ENCODE results near the gene JARID2.

Gene JARID2

GRCh38 chr6:15398633-15399275 lies 152.9 kb downstream of the JARID2 start:
- Histone ChIP-seq H3K4me3 (ENCODE audit: insufficient read depth, low read length, poor library complexity, severe bottlenecking) (no peak overlapping the region), H3K79me2 (ENCODE audit: insufficient read depth, low read length) (no peaks in the 10 kb centered on the region), H3K9me3 (ENCODE audit: insufficient read depth, low read length) (no peaks in the 10 kb centered on the region), H3K27me3 (ENCODE audit: low read length) (no peaks in the 10 kb centered on the region), H3K9ac (ENCODE audit: low read length) (no peak overlapping the region), H2AFZ (ENCODE audit: low read depth, low read length, severe bottlenecking) (no peak overlapping the region), H3F3A (ENCODE audit: insufficient read depth) (no peaks in the 10 kb centered on the region), H3K4me2 (ENCODE audit: low read depth, low read length, poor library complexity, severe bottlenecking) (no peak overlapping the region), H3K9me2 (replicated peaks; ENCODE audit: insufficient read depth, low read length) (no peaks in the 10 kb centered on the region), H4K20me1 (ENCODE audit: low read depth, low read length) (peaks cover 13% of the 10 kb centered on the region; the same call in 1 of the 2 replicates), H3K27ac (ENCODE audit: low read depth, low read length) (no peak overlapping the region), H3K36me3 (ENCODE audit: low read length) (no peaks in the 10 kb centered on the region)
- TF ChIP-seq CTCF (IDR thresholded peaks at IDR 0.05; ENCODE audit: insufficient read depth, low read length, poor library complexity, severe bottlenecking) (no peak), EZH2phosphoT487 (conservative IDR thresholded peaks at IDR 0.05; ENCODE audit: low read length) (no peak)

GRCh38 chr6:15399641-15400470 lies 154.0 kb downstream of the JARID2 start:
- TF ChIP-seq EZH2phosphoT487 (conservative IDR thresholded peaks at IDR 0.05; ENCODE audit: low read length): no peak
- no peak for TF ChIP-seq CTCF (IDR thresholded peaks at IDR 0.05; ENCODE audit: insufficient read depth, low read length, poor library complexity, severe bottlenecking)
- no peaks in the 10 kb centered on the region for H3K79me2 ChIP-seq (ENCODE audit: insufficient read depth, low read length)
- H3K9ac ChIP-seq (ENCODE audit: low read length): no peak overlapping the region
- H3F3A ChIP-seq (ENCODE audit: insufficient read depth): no peaks in the 10 kb centered on the region
- peaks cover 13% of the 10 kb centered on the region; the same call in 1 of the 2 replicates for H4K20me1 ChIP-seq (ENCODE audit: low read depth, low read length)
- H3K27me3 ChIP-seq (ENCODE audit: low read length): no peaks in the 10 kb centered on the region
- no peaks in the 10 kb centered on the region for H3K9me2 ChIP-seq (replicated peaks; ENCODE audit: insufficient read depth, low read length)
- H3K4me2 ChIP-seq (ENCODE audit: low read depth, low read length, poor library complexity, severe bottlenecking): no peak overlapping the region
- no peak overlapping the region for H3K27ac ChIP-seq (ENCODE audit: low read depth, low read length)
- H3K36me3 ChIP-seq (ENCODE audit: low read length): no peaks in the 10 kb centered on the region
- no peak overlapping the region for H2AFZ ChIP-seq (ENCODE audit: low read depth, low read length, severe bottlenecking)
- no peak overlapping the region for H3K4me3 ChIP-seq (ENCODE audit: insufficient read depth, low read length, poor library complexity, severe bottlenecking)
- no peaks in the 10 kb centered on the region for H3K9me3 ChIP-seq (ENCODE audit: insufficient read depth, low read length)

GRCh38 chr6:15400572-15401004 lies 154.7 kb downstream of the JARID2 start:
- Histone ChIP-seq H4K20me1 (ENCODE audit: low read depth, low read length) (peaks cover 13% of the 10 kb centered on the region; the same call in 1 of the 2 replicates), H3K4me3 (ENCODE audit: insufficient read depth, low read length, poor library complexity, severe bottlenecking) (no peak overlapping the region), H3F3A (ENCODE audit: insufficient read depth) (no peaks in the 10 kb centered on the region), H3K4me2 (ENCODE audit: low read depth, low read length, poor library complexity, severe bottlenecking) (no peak overlapping the region), H3K27me3 (ENCODE audit: low read length) (no peaks in the 10 kb centered on the region), H3K9me2 (replicated peaks; ENCODE audit: insufficient read depth, low read length) (no peaks in the 10 kb centered on the region), H3K9ac (ENCODE audit: low read length) (no peak overlapping the region), H3K36me3 (ENCODE audit: low read length) (no peaks in the 10 kb centered on the region), H3K9me3 (ENCODE audit: insufficient read depth, low read length) (no peaks in the 10 kb centered on the region), H3K27ac (ENCODE audit: low read depth, low read length) (no peak overlapping the region), H2AFZ (ENCODE audit: low read depth, low read length, severe bottlenecking) (no peak overlapping the region), H3K79me2 (ENCODE audit: insufficient read depth, low read length) (no peaks in the 10 kb centered on the region)
- TF ChIP-seq CTCF (IDR thresholded peaks at IDR 0.05; ENCODE audit: insufficient read depth, low read length, poor library complexity, severe bottlenecking) (no peak), EZH2phosphoT487 (conservative IDR thresholded peaks at IDR 0.05; ENCODE audit: low read length) (no peak)

Data from SU-DHL-6 (cell line).